Renal pelvis (tissue), 4 donors: ENCODE measurements around the gene TLN1. TPM values are rescaled to one million over a fixed set of nuclear protein-coding genes. Genes with fewer than 3 reads are reported as not detected.

Source experiments
- DNase-seq: peaks from one replicate; pipeline ENCODE4 v3.0.0-alpha.2; 2013
- polyA plus RNA-seq, 3 donors: library from polyadenylated mRNA; unstranded; fragments of 120-200 nt; gene quantifications; one replicate each; pipeline ENCODE4 v1.2.1, GENCODE V29; 2013; ENCODE audit not compliant: insufficient read length in 3 of 3

The TLN1 gene
- polyA plus RNA-seq, 3 donors: 164 to 188 (median 181) TPM

GRCh38 chr9:35757226-35757891 is 25.4 kb upstream of the TLN1 start:
- DNase-seq: peak; percentile 48

DNA sequence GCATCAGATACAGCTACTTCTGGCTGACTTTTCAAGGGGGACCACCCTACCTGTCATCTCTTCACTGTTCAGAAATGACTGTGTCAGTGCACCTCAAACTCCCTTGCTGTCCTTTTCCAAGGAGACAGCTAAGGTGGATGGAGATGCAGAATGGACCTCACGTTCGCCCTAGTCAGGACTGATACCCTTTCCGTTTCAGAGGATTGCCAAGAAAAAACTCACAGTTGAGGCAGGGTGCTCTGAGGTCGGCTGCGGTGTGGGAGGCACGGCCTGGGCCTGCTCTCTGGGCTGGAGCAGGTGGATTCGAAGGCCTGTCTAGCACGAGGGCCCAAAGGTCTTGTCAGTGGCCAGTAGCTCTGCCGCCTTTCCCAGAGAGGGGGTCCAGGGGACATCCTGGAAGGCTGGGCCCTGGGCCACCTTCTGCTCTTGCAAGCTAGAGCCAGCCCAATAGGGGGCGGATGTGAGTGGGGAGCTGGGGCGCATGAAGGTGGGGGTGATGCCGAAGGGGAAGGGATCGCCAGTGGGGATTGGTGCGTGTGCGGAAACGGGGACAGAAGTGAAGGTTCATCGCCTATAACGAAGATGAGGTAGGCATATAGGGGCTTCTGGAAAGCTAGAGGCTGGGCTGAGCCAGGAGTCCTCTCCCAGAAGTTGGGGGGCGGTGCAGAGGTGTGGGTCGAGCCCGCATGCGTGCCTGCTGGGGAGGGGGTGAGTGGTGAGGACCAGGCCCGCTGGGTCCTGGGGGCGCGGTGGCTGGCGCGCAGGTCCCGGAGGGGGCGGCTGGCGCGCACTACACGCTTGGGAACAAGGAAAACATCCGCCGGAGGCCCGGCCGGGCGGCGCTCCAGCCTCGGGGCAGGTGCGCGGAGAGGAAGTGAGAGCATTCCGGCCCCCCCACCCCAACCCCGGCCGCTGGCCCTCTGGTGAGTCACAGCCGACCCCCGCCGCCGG is 24.6 kb upstream of the TLN1 start:
- DNase-seq: peak; percentile 64

GRCh38 chr9:35755071-35755470 is 23.1 kb upstream of the TLN1 start:
- no peak for DNase-seq

GRCh38 chr9:35754264-35754663 is 22.3 kb upstream of the TLN1 start, which contains the start of gene MSMP:
Gene MSMP (minus strand): TSS chr9:35754276. CDS start chr9:35754129, 147 bp downstream.
- no peak for DNase-seq

- no peak for DNase-seq
These were observed 21.5 kb upstream of the TLN1 start for GRCh38 chr9:35753466-35753865.

DNA sequence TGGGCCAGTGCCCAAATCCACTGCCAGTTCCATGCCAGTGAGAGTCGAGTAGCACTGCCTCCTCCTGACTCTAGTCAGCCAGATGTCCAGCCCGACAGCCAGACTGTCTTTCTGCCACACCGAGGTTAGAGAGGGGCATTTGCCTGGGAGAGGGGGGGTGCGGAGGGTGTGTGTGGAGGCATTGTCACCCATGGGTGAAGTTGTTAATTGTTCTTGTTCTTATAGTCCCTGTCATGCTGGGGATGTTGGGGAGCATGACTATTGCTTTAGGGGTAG is 18.2 kb upstream of the TLN1 start:
- DNase-seq: no peak

GRCh38 chr9:35749515-35750255 is 17.7 kb upstream of the TLN1 start:
- DNase-seq: no peak

DNA sequence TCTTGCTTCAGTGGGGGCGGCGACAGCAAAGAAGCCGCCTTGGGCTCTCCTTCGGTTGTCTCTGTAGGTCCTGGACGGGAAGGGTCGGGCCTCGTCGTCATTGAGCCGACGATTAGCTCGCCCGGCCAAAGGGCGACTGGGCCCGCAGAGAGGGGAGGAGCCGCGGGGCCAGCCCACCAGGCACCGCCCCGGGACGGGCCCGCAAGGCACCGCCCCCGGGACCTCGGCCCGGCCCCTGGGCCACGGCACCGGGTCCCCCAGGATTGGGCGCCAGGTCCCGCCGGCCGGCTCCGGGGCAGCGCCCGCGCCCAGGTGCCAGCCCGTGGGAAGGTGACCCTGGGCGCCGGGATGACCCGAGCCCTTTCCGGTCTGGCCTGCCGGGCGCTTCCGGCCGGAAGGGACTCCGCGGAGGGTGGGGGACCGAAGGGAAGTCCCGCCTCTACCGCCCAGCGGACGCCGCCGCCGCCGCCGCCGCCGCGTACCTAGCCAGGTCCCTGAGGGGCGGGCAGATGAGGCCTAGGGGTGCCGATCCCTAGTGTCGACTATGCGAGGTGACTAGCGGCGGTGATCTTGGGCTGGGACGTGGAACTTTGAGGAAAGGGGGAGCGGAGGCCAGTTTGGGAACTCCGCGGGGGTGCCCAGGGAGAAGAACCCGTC is 17.0 kb upstream of the TLN1 start, which contains the start of the genes GBA2 and RGP1:
GBA2 (minus strand) TSS at position 371 of the 657 bp plus-strand sequence. CDS start 524 bp downstream, outside the sequence.
RGP1 (plus strand) TSS at position 430 of the 657 bp plus-strand sequence. CDS start 469 bp downstream, outside the sequence.
- peak; percentile 76 for DNase-seq

- no peak for DNase-seq
These were observed 16.4 kb upstream of the TLN1 start for GRCh38 chr9:35748242-35748857.

DNA sequence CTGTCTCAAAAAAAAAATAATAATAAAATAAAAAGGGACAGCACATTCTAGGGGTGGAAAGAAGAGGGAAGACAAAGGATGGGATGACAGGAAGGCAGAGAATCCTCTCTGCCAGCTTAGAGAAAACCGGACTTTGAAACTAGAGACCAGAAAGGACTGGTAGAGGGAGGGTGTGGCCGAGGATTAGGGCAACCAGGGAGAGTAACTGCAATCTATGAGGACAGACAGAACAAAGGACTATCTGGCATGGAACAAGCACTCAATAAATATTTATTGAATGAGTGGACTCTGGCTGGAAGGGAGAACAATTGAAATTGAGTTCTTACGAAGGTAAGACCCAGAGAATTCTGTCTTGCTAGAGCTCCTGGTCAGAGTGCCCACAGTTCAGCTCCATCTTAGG is 14.6 kb upstream of the TLN1 start:
- DNase-seq: no peak

DNA sequence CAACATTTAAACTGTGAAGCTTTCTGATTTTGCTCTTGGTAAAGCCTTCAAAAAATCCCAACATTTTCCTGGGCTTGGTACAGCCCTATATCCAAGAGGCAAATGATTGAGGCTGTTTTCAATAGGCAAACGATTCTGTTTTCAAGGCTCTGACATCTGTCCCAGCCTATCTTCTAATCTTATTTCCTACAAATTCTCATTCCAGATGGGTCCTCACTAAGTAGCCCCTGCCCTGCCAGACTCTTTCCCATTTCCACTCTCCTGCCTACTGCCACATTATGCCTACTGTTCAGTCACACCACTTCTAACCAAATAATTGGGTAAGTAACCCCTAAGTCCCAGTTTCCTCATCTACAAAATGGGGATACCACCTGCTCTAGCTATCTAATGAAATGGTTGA is 13.6 kb upstream of the TLN1 start:
- no peak for DNase-seq

- no peak for DNase-seq
These were observed 12.0 kb upstream of the TLN1 start for GRCh38 chr9:35743880-35744518.

DNA sequence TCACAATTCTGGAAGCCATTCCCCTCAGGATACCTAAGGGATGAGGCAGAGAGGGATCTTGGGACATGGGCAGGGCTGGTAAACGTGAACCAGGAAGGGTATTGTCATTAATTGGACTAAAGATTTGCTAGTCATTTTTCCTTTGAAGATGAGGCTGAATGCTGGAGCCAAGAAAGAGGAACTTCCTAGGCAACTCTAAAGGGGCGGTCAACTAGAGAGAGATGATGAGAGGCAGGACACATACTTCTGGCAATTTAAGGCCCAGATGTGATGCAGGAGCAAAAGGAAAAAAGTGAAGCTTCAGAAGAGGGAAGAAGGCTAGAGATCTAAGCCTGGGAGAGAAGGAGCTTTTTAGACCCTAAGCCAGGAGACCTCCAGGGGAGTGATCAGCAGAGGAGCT is 11.5 kb upstream of the TLN1 start:
- no peak for DNase-seq

GRCh38 chr9:35741740-35742139 is 9.7 kb upstream of the TLN1 start:
- no peak for DNase-seq

DNA sequence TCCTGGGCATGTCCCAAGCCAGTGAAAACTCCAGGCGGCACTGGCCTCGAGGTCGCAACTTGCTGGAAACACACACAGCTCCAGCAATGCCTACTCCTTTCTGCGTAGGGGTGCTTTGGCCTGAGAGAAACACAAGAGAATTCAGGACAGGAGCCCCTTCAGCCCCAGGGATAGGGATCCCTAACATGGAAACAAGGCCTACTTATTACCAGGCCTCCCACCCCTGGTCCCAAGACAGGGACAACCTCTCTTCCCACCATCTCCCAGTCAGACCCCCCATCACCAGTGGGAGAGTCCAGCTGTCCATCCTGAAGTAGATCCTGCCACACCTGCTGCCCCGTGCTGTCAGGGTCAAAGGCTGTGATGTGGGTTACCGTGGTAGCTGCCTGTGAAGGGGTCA is 8.2 kb upstream of the TLN1 start:
- DNase-seq: no peak

GRCh38 chr9:35738924-35739323 is 6.9 kb upstream of the TLN1 start:
- DNase-seq: no peak

GRCh38 chr9:35738186-35738585 is 6.2 kb upstream of the TLN1 start:
- DNase-seq: no peak

- no peak for DNase-seq
These were observed 5.1 kb upstream of the TLN1 start for GRCh38 chr9:35737143-35737542.

DNA sequence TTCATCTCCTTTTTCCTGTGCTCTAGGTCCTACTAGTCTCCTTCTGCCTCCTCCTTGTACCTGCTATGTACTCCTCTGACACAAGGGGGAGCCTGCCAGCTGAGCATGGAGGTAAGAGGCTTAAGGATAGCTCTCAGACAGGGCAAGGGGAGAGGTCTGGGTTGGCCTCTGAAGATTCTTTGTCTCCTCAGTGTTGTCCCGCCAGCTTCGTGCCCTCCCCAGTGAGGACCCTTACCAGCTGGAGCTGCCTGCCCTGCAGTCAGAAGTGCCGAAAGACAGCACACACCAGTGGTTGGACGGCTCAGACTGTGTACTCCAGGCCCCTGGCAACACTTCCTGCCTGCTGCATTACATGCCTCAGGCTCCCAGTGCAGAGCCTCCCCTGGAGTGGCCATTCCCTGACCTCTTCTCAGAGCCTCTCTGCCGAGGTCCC is 4.2 kb upstream of the TLN1 start:
- DNase-seq: no peak

GRCh38 chr9:35734096-35734495 is 2.1 kb upstream of the TLN1 start:
- DNase-seq: no peak
